ENCODE results near the gene TGFBRAP1.

GRCh38 chr2:105288133-105288532, 41.4 kb downstream of the TGFBRAP1 start:
- TF ChIP-seq EZH2 (IDR thresholded peaks at IDR 0.05; ENCODE audit: borderline replicate concordance) (no peak), CTCF (IDR thresholded peaks at IDR 0.05; ENCODE audit: poor library complexity) (no peak), EZH2phosphoT487 (IDR thresholded peaks at IDR 0.05; ENCODE audit: low read depth, severe bottlenecking, unreplicated experiment) (no peak)

Measured in hepatocyte (in vitro differentiated cells).